Cardiac fibroblast (primary cell): Measurements from ENCODE around the gene GPR21.

Source experiments
- DNase-seq, 2 donors: peaks; one replicate each; pipeline versions ENCODE4 v3.0.0 to v3.0.0-alpha.2; 2010; ENCODE audit warnings: low read depth in 2 of 2
- H3K4me3 ChIP-seq, 2 donors: replicated peaks in 1 of 2; 1 replicate in 1 of 2; 2 replicates in 1 of 2; pipeline ENCODE4 v1.5.1; 2011; ENCODE audit warnings: low read depth in 2 of 2, low read length in 2 of 2, mild to moderate bottlenecking in 2 of 2, moderate library complexity in 1 of 2
- CTCF ChIP-seq: IDR thresholded peaks from one replicate; pipeline ENCODE4 v1.5.1; 2011; ENCODE audit warnings: low read depth, mild to moderate bottlenecking, low read length, inconsistent platforms

The GPR21 gene

GRCh38 chr9:123069010-123069481, 35.6 kb downstream of the GPR21 start:
- peak; percentile 87 to 89 for DNase-seq
- TF ChIP-seq CTCF: no peak
- H3K4me3 ChIP-seq: no peak overlapping the region

DNA sequence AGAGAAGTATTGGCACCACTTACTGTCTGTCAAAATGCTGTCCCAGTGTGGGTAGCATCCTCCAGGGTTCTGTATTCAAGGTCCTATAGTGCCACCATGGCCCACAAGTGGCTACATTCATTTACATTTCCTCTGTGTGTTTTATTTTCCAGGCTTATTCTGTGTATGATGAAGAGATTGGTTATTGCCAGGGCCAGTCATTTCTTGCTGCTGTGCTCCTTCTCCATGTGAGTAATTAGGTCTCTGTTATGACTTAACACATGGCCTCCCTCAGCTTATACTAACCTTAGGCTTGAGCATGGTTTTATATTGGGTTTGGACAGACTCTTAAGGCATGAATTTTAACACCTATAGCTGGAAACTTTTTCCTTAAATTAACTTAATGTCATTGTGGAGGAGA, 36.7 kb downstream of the GPR21 start:
- H3K4me3 ChIP-seq: no peak overlapping the region
- no peak for TF ChIP-seq CTCF
- DNase-seq: peak in 1 of 2 donors; percentile 3

DNA sequence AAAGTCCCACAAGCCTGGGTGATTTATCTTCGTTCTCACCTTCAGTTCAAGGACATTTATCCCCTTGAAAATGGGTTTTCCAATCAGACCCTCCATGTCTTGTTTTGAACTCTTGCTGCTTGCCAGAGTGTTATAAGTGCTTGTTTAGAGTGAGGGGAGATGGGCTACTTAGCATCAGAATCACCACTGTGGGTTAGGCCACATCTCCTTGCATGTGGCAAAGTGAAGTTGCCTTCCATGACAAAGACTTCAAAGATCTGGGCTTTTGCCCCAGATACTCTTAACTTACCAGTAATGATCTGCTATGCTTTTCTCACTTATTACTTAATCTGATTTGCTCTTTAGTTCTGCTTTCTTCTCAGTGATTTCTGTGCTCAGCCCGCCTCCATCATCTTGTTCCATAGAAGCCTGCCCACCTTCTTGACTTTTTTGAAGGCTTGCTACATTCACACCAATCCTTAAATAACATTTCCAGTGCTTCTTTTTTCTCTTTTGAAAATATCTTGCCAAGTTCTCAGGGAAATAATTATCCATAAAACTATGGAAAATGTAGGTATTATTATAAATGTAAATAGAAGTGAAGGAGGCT, 39.0 kb downstream of the GPR21 start:
- no peak for TF ChIP-seq CTCF
- no peak for DNase-seq
- H3K4me3 ChIP-seq: no peak overlapping the region

DNA sequence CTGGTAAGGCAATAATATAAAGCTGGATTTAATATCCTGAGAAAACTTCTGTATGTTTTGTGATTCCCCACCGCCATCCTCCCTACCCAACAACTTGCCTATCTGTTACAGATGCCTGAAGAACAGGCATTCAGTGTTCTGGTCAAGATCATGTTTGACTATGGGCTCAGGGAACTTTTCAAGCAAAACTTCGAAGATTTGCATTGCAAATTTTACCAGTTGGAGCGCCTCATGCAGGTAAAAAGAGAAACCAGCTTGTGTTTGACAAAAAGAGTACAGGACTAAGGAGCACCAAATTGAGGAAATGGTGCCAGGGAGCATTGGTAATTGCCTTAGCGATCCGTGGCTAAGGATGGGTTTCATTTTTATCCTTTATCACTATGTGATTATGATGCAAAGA, 40.0 kb downstream of the GPR21 start:
- no peak overlapping the region for H3K4me3 ChIP-seq
- TF ChIP-seq CTCF: no peak
- DNase-seq: no peak

- peak; percentile 53 to 74 for DNase-seq
- no peak overlapping the region for H3K4me3 ChIP-seq
- TF ChIP-seq CTCF: no peak
Measured at GRCh38 chr9:123073991-123074422, 40.5 kb downstream of the GPR21 start.

- TF ChIP-seq CTCF: no peak
- no peak for DNase-seq
- H3K4me3 ChIP-seq: no peak overlapping the region
Measured at GRCh38 chr9:123074628-123075027, 41.2 kb downstream of the GPR21 start.

- TF ChIP-seq CTCF: no peak
- no peak overlapping the region for H3K4me3 ChIP-seq
- no peak for DNase-seq
Measured at GRCh38 chr9:123080444-123080843, 47.0 kb downstream of the GPR21 start.
